ENCODE data around the gene RIPOR1.

Gene RIPOR1

GRCh38 chr16:67529582-67530012 is 968 bp downstream of the RIPOR1 start:
- H3F3A ChIP-seq (ENCODE audit: insufficient read depth, low read length), result peaks cover 4% of the 10 kb centered on the region; the same call in 1 of the 2 replicates
- H3K27me3 ChIP-seq (ENCODE audit: insufficient read depth, low read length), result no peaks in the 10 kb centered on the region
- H3K9me2 ChIP-seq (ENCODE audit: low read depth, low read length), result no peaks in the 10 kb centered on the region
- H2AFZ ChIP-seq (ENCODE audit: low read length), result no peak overlapping the region
- H3K4me2 ChIP-seq (ENCODE audit: low read length), result peak overlapping the region; percentile 80
- peak overlapping the region; percentile 58; the same call in 1 of the 2 replicates for H3K9ac ChIP-seq (ENCODE audit: low read length)
- TF ChIP-seq EZH2 (IDR thresholded peaks at IDR 0.05; ENCODE audit: borderline replicate concordance, low read length) (no peak), CTCF (IDR thresholded peaks at IDR 0.05; ENCODE audit: low read length) (no peak)
- no peaks in the 10 kb centered on the region for H3K36me3 ChIP-seq (ENCODE audit: insufficient read depth, low read length)
- H3K4me3 ChIP-seq (ENCODE audit: low read depth, low read length, poor library complexity, severe bottlenecking), result peak overlapping the region; percentile 60
- H3K9me3 ChIP-seq (ENCODE audit: low read length), result no peaks in the 10 kb centered on the region
- H3K79me2 ChIP-seq (ENCODE audit: insufficient read depth, low read length), result no peaks in the 10 kb centered on the region
- H3K4me1 ChIP-seq (ENCODE audit: insufficient read depth, low read length, severe bottlenecking), result peaks cover 54% of the 10 kb centered on the region
- H4K20me1 ChIP-seq (ENCODE audit: insufficient read depth, low read length), result no peaks in the 10 kb centered on the region
- peak overlapping the region; percentile 92 for H3K27ac ChIP-seq (ENCODE audit: low read depth, low read length, poor library complexity, severe bottlenecking)

GRCh38 chr16:67530013-67530939 is 1.6 kb downstream of the RIPOR1 start:
- peak overlapping the region; percentile 92 for H3K27ac ChIP-seq (ENCODE audit: low read depth, low read length, poor library complexity, severe bottlenecking)
- H3F3A ChIP-seq (ENCODE audit: insufficient read depth, low read length), result peaks cover 4% of the 10 kb centered on the region; the same call in 1 of the 2 replicates
- H4K20me1 ChIP-seq (ENCODE audit: insufficient read depth, low read length), result no peaks in the 10 kb centered on the region
- TF ChIP-seq EZH2 (IDR thresholded peaks at IDR 0.05; ENCODE audit: borderline replicate concordance, low read length) (no peak), CTCF (IDR thresholded peaks at IDR 0.05; ENCODE audit: low read length) (no peak)
- peak overlapping the region; percentile 80 for H3K4me2 ChIP-seq (ENCODE audit: low read length)
- no peaks in the 10 kb centered on the region for H3K36me3 ChIP-seq (ENCODE audit: insufficient read depth, low read length)
- no peak overlapping the region for H2AFZ ChIP-seq (ENCODE audit: low read length)
- peaks cover 3% of the 10 kb centered on the region; the same call in 1 of the 2 replicates for H3K27me3 ChIP-seq (ENCODE audit: insufficient read depth, low read length)
- no peaks in the 10 kb centered on the region for H3K9me2 ChIP-seq (ENCODE audit: low read depth, low read length)
- H3K79me2 ChIP-seq (ENCODE audit: insufficient read depth, low read length), result no peaks in the 10 kb centered on the region
- peak overlapping the region; percentile 60 for H3K4me3 ChIP-seq (ENCODE audit: low read depth, low read length, poor library complexity, severe bottlenecking)
- H3K9me3 ChIP-seq (ENCODE audit: low read length), result no peaks in the 10 kb centered on the region
- peaks cover 54% of the 10 kb centered on the region for H3K4me1 ChIP-seq (ENCODE audit: insufficient read depth, low read length, severe bottlenecking)
- H3K9ac ChIP-seq (ENCODE audit: low read length), result peak overlapping the region; percentile 58; the same call in 1 of the 2 replicates

GRCh38 chr16:67531247-67531646 is 2.6 kb downstream of the RIPOR1 start:
- Histone ChIP-seq H3K4me3 (ENCODE audit: low read depth, low read length, poor library complexity, severe bottlenecking) (peak overlapping the region; percentile 60), H3K27me3 (ENCODE audit: insufficient read depth, low read length) (peaks cover 4% of the 10 kb centered on the region; the same call in 1 of the 2 replicates), H3K9ac (ENCODE audit: low read length) (peak overlapping the region; percentile 58; the same call in 1 of the 2 replicates), H3K9me2 (ENCODE audit: low read depth, low read length) (no peaks in the 10 kb centered on the region), H3K4me2 (ENCODE audit: low read length) (peak overlapping the region; percentile 80), H3K4me1 (ENCODE audit: insufficient read depth, low read length, severe bottlenecking) (peaks cover 54% of the 10 kb centered on the region), H3F3A (ENCODE audit: insufficient read depth, low read length) (peaks cover 4% of the 10 kb centered on the region; the same call in 1 of the 2 replicates), H3K9me3 (ENCODE audit: low read length) (no peaks in the 10 kb centered on the region), H3K79me2 (ENCODE audit: insufficient read depth, low read length) (no peaks in the 10 kb centered on the region), H3K27ac (ENCODE audit: low read depth, low read length, poor library complexity, severe bottlenecking) (peak overlapping the region; percentile 92), H4K20me1 (ENCODE audit: insufficient read depth, low read length) (no peaks in the 10 kb centered on the region), H2AFZ (ENCODE audit: low read length) (no peak overlapping the region), H3K36me3 (ENCODE audit: insufficient read depth, low read length) (no peaks in the 10 kb centered on the region)
- no peak for TF ChIP-seq CTCF (IDR thresholded peaks at IDR 0.05; ENCODE audit: low read length)
